Activated gamma-delta T cell treated with Interleukin-2 at 50 U/mL for 16 hours (primary cell): ENCODE measurements around the gene FMNL3.

ENCODE experiments used
- DNase-seq: peaks from one replicate; pipeline ENCODE4 v3.0.0-alpha.2; 2020

Gene FMNL3

DNA sequence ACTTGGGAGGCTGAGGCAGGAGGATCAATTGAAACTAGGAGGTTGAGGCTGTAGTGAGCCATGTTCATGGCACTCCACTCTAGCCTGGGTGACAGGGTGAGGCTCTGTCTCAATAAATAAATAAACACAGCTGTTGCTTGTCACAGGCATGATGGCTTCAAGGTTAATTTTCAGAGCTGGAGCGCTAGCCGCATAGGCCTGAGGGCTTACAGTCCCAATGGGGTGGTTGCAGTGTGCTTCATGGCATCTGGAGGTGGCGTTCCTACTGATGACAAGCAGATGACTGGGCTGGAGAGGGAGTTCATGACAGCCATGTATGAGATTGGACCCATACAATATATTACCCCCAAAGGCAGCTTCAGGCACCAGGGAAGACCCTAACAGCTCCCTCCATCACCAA lies 1.6 kb upstream of the FMNL3 start:
- no peak for DNase-seq

GRCh38 chr12:49707812-49708147 lies 575 bp upstream of the FMNL3 start:
- DNase-seq: no peak

- DNase-seq: no peak
Observed at GRCh38 chr12:49706351-49707127, 666 bp downstream of the FMNL3 start.

DNA sequence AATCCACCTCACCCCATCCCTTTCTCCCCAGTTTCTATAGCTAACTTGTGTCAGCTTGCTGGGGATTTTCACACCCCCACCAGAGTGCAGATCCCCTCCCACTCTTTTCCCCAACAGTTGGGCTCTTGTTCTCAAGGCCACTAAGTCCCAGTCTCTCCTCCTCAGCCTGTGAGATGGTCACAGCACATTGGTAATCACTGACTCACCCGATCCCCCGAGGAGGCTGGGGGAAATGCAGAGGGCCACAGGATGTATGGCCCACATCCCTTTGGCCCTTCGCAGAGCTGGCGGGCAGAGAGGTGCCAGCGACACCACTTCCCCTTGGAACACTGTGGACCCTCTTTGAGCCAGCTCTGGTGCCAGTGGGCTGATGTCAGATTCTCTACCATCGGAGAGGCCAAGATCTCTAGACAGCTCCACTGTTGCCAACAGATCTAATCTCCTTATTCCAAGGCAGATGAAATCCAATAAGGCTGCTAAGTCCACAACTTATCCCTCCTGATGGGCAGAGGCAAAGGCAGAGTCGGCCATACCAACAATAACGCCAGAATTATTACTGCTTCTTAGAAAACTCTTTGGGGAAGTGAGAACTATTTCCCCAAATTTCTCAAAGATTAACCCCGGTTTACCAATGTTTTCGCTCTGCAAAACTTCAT lies 1.6 kb downstream of the FMNL3 start:
- DNase-seq: no peak

DNA sequence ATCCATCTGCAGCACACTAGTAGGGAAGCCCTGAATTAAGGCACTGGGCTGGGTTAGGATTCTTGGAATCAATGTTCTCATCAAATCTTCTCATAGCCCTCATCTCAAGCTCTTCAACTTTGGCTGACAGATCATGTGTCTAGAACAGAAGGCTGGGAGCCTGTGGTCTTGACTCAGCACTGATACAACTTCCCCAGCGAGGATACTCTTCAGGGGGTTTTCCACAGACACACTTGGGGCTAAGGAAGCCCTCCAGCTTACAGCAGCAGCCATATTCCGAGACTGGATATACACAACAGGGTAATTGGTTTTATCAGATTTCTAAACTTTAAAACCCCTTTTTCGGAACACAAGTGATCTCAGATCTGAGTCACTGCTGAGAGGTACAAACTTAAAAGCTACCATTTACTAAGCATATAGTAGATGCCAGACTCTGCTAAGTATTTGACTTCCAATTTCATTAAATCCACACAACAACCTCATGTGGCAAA lies 3.5 kb downstream of the FMNL3 start:
- peak; percentile 14 for DNase-seq

GRCh38 chr12:49702676-49703215 lies 4.5 kb downstream of the FMNL3 start:
- no peak for DNase-seq

- no peak for DNase-seq
Observed at GRCh38 chr12:49702009-49702408, 5.2 kb downstream of the FMNL3 start.

DNA sequence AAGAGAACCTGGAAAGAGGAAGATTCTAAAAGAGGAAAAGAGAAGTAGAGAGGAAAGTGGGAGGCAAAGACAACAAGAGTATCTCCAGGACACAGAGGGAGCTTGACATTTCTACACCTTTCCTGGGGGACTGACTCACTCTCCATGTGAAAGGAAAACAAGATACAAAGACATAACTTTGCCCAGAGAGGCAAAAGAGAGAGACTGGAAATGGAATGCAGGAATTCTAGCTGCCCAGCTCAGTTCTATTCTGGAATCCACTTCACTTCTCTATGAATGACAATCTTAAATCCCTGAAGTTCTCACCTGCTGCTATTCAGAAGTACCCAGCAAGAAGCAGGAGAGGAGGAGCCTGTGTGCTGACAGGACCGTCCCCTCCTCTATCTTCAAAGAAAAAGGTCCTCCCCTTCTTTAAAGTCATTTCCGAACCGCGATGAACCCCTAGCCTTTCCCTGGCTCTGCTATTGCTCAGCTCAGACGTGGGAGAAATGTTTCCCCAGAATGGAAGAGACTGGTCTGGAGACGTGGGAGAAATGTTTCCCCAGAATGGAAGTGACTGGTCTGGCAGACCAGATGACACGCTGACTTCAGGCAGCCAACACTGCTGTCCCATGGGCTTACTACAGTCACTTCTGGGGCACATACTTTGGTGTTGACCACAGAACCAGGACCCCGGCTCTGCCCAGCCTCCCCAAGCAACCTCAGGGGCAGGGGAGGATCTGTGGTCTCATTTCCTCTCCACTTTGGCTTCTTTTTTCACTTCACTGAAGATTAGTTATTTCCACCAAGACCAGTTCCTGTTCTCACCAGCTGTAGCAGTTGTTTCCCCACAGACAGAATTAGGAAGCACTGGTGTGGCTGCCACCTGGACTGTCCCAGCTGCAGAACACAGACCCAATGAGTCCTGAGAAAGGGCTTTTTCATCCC lies 8.3 kb downstream of the FMNL3 start:
- DNase-seq: peak; percentile 19

DNA sequence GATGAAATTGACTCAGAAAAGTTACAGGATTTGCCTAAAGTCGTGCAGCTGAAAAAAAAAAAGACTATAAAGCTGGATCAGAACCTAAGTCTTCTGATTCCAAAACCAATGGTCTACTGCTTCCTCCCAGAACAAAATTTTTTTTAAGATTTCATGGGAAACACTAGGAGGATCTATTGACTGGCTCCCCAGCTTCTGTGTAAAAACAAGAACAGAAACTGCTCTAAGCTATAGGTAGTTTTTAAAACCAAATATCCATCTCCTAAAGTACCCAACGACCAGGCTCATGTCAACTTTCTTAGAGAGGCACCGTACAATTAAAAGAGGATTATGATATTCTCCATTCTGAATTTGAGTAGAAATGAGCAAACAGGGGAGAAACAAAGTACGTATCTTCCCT lies 9.4 kb downstream of the FMNL3 start:
- DNase-seq: no peak

DNA sequence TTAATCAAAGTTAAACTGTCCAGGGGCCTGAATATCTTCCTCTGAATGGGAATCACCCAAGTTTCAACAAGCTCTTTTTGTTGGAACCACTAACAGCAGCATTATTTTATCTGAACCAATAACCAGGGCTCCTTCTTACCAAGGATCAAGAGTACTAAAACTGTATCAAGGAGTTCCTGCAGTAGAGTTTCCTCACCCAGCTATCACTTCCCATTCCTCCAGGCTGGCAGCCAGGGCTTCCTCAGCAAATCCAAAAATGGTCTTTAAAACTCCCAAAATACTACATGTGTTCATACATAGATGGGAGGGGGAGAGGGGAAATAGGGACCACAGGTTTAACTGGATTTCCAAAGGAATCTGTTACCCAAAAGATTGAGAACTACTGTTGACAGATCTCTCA lies 10.5 kb downstream of the FMNL3 start:
- no peak for DNase-seq

DNA sequence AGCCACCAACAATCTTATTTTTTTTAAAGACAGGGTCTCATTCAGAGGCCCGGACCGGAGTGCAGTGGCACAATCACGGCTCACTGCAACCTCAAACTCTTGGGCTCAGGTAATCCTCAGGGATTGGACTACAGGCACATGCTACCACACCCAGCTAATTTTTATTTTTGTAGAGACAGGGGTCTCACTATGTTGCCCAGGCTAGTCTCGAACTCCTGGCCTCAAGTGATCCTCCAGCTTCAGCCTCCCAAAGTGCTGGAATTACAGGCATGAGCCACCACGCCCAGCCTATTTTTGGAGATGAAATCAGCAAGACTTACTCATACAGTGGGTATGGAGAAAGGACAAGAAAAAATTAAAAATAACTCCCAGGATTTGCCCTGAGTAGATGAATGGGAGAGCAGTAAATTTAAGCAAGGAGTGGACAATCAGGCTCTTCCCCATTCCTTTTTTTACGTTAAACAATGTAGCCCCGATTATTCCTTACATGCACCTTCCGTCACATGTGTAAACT lies 13.2 kb downstream of the FMNL3 start:
- DNase-seq: no peak

- DNase-seq: no peak
Observed at GRCh38 chr12:49692851-49693250, 14.4 kb downstream of the FMNL3 start.

DNA sequence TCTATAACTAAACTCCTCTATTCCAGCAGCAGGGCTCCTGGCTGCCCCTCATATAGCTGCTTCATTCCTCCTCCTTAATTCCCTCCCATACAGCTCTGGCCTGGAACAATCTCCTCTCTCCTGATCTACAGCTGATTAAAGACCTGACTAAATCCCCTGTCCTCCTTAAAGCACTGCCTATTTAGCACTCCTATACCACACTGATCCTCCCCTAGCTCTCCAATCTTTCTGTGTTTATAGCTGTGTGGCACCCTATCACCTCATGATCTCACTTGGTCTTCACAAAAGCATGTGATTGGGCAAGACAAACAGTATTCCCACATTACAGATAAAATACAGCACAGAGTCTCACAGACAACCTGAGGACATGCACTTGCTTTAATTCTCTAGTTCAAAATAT lies 17.4 kb downstream of the FMNL3 start:
- DNase-seq: no peak

GRCh38 chr12:49689237-49689636 lies 18.0 kb downstream of the FMNL3 start:
- DNase-seq: no peak

DNA sequence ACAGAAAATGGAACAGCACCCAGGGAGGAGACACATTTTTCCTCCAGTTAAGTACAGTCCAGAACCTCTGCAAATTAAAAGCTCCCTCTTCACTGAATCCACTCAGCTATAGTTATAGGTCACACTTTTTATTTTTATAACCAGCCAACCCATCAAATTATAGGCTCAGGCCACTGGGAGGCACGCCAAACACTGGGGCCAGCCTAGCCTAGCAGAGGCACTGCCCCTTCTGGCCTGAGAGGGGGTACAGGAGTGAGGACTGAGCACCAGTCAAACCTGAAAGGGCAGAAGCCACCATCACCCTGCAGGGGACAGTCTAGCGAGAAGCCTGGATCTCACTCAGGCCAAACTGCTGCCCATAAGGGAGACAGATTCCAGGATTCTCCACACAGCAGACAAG lies 19.3 kb downstream of the FMNL3 start:
- no peak for DNase-seq

DNA sequence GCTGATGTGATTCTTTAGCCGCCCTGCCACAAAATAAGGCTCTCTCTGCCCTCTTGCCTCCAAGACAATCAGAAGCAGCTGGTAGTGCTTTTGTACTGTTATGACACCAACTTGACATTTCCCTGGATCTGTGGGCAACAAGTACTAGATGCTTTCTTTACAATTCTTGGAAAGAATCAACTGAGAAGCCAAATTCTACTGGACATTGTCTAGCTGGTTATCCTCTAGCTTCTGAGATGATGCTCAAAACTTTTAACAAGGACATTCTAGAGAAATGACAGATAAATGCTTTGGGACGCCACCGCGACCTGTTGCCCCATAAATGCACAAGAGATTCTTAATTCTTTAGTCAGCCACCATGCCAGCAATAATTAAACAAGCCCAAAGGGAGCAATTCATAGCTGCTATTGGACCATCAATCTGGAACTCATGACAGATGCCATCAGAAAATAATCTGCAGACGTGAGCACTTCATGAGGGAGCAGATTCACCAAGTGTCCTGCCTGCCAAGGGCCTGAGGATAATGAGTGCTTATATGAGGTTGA lies 22.8 kb downstream of the FMNL3 start:
- DNase-seq: no peak

DNA sequence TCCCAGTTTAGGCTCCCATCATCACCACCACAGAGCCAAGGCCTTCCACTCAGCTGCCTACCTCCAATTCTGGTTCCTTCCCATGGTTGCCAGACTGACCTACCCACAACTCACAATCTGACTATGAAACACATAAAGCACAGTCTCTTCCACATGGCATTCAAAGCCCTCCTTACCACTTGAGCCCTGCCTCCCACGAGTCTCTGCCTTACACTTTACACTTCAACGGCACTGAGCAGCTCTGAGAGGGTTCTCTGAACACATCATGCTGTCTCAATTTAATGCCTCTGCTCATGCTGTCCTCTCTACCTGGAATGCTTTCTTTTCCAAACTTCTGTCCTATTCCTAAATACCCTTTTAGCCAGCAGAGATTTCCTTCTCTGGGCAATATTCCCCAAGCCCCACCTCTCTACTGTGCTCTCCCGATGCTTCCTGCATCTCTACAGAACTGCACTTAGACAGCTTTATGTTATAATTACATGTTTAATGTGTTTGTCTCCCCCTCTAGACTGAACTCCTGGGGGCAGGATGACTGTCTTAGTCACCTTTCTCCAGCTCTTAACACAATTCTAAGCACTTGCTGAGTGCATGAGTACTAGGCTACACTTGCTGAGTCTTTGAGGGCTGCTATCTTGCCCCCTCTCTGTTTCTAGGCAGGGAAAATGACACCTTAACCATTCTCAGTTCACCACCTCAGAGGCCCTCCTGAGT lies 23.5 kb downstream of the FMNL3 start:
- no peak for DNase-seq

DNA sequence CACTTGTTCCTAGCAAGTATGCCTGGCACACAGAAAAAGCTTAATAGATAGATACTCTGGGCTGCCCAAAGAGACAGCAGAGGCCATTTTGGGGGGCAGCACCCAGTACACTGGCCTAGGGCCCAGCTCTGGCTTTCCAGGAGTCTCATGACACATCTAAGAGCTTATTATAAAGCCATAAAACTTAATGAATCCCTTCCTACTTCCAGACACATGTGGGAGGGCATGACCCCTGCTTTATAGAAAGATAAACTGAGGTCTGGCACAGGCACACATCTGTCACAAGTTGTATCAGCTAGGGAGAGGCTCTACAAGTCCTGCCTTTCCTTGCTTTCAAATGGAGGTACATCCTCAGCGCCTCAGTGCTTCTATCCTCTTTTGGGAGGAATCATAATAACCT lies 27.1 kb downstream of the FMNL3 start:
- DNase-seq: no peak

- no peak for DNase-seq
Observed at GRCh38 chr12:49678711-49679110, 28.5 kb downstream of the FMNL3 start.

- DNase-seq: no peak
Observed at GRCh38 chr12:49675137-49675536, 32.1 kb downstream of the FMNL3 start.

DNA sequence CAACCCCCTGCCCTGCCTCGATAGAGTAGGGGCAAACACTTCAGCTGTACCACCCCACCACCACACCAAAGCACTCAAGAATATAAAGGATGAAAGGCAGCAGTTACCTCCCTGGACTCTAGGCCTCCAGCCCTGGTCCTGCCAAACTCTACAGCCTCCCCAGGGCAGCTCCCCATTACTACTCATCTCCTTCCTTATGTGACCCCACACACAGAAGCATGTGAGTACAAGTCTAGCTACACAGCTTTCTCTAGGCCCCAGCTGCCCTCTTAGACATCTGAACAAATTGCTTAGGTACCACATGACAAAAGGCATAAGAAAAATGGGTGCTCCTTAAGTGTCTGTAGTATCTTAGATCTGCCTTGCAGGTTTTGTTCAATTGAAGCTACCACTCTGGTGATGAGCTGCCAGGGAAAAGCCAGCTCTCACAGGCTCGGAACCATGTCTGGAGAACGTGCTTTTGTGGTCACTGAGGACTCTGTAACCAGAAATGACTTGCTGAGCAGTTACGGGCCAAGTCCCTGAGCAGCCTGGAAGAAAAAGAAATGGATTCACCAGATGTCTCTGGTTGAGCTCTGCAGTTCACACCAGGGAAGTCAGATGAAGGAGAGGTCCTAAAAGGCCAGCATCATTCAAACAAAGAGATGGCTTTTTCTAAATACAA lies 32.8 kb downstream of the FMNL3 start:
- no peak for DNase-seq
